ENCODE measurements around the gene MOK.

MOK gene

GRCh38 chr14:102225386-102225785, 79.6 kb downstream of the MOK start:
- DNase-seq (ENCODE audit: low read depth): no peak

DNA sequence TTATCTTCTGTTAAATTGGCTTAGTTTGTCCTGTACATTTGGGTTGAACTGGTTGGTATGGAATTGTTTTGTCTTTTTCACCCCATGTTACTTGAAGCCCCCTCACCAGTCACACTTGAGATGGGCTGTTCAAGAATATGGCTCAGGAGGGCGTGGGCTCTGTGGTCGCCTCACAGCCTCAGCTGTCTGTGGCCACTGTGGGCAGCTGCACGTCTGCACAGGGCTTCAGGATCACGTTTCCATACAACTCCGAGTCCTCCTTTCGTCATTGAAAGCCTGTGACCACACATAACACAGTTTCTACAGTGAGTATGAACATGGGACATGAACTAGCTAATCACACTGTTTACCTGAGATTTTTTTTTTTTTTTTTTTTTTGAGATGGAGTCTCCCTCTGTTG, 81.3 kb downstream of the MOK start:
- no peak for DNase-seq (ENCODE audit: low read depth)

GRCh38 chr14:102222751-102223150, 82.2 kb downstream of the MOK start:
- DNase-seq (ENCODE audit: low read depth): no peak

- DNase-seq (ENCODE audit: low read depth): no peak
Measured at GRCh38 chr14:102222009-102222575, 82.9 kb downstream of the MOK start.

- DNase-seq (ENCODE audit: low read depth): no peak
Measured at GRCh38 chr14:102221026-102221425, 83.9 kb downstream of the MOK start.

DNA sequence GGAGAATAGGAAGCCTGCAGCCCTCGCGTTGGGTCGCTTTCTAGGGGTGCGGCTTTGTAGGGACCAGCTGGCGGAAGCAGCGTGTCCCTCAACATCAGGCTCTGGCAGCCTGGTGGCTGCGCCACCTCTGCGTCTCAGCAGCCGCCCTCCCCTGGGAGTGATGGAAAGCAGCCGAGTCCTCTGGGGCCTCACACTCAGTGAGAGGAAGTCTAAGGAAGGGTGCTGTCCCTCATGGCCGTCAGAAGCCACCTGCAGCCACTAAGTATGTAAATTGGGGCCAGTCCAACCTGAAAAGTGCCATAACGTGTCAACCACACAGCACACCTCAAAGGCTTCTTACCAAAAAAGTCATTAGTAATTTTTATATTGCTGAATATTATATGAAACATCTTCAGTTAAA, 84.9 kb downstream of the MOK start:
- DNase-seq (ENCODE audit: low read depth): no peak

GRCh38 chr14:102219316-102219715, 85.6 kb downstream of the MOK start:
- no peak for DNase-seq (ENCODE audit: low read depth)

- DNase-seq (ENCODE audit: low read depth): no peak
Measured at GRCh38 chr14:102218688-102219087, 86.3 kb downstream of the MOK start.

- DNase-seq (ENCODE audit: low read depth): no peak
Measured at GRCh38 chr14:102217987-102218421, 87.0 kb downstream of the MOK start.

- DNase-seq (ENCODE audit: low read depth): no peak
Measured at GRCh38 chr14:102217399-102217798, 87.6 kb downstream of the MOK start.

- DNase-seq (ENCODE audit: low read depth): no peak
Measured at GRCh38 chr14:102215576-102216250, 89.3 kb downstream of the MOK start.

GRCh38 chr14:102215071-102215470, 89.9 kb downstream of the MOK start:
- peak; percentile 50 for DNase-seq (ENCODE audit: low read depth)

GRCh38 chr14:102213984-102214658, 90.8 kb downstream of the MOK start:
- DNase-seq (ENCODE audit: low read depth): no peak

DNA sequence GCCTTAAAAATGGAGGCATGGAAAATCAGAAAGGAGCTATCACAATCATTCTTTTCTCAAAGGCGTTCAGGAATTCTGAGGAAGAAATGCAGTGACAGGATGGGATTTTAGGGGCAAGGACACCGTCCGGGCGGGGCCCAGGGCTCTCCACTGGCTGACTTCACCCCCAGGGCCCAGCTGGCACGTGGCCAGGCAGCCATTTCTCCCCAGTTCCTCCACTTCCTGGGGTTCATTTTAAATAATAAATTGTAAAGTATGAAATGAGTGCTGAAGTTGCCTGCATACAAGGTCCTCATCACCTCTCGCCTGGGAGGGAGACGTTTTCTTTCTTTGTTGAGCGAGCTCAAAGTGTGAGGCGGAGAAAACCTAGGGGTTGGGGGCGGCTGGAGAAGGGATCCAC, 91.5 kb downstream of the MOK start:
- no peak for DNase-seq (ENCODE audit: low read depth)

DNA sequence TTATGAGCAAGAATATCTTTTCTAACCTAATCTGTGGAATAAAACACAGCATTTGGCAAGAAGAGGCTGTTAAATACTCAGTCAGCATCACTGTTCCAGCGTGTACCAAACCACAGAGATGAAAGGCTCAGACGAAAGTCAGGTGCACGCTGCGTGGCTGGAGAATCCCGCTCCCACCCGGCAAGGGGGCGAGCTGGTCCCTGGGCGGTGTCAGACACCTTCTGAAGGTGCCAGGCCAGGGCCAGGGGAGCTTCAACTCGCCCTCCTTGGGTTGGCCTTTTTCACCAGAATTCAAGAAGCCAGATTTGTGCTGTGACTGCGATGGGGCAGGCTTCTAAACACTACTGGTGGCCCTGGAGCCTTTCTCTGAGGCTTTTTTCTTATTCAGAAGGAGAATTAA, 92.1 kb downstream of the MOK start:
- DNase-seq (ENCODE audit: low read depth): no peak

GRCh38 chr14:102212356-102212755, 92.6 kb downstream of the MOK start:
- DNase-seq (ENCODE audit: low read depth): no peak

DNA sequence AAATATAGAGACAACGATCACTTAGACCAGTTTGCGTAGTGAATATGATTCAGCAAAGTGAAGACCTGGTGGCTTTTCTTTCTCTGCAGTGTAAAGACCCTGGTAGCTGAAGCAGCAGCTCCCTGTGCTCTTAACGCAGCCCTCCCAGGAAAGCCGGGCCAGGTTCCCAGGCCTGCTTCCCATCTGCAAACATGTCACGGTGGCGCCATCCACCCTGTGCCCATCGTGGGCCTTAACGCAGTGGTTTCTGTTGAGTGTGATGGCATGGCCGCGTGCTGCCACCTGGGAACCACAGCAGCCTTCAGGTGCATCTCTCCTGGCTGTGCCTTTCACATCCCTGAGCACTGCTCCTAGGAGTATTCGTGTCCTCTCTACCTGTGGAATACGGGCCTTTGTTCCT, 93.7 kb downstream of the MOK start:
- DNase-seq (ENCODE audit: low read depth): no peak

GRCh38 chr14:102210421-102211042, 94.4 kb downstream of the MOK start:
- no peak for DNase-seq (ENCODE audit: low read depth)

DNA sequence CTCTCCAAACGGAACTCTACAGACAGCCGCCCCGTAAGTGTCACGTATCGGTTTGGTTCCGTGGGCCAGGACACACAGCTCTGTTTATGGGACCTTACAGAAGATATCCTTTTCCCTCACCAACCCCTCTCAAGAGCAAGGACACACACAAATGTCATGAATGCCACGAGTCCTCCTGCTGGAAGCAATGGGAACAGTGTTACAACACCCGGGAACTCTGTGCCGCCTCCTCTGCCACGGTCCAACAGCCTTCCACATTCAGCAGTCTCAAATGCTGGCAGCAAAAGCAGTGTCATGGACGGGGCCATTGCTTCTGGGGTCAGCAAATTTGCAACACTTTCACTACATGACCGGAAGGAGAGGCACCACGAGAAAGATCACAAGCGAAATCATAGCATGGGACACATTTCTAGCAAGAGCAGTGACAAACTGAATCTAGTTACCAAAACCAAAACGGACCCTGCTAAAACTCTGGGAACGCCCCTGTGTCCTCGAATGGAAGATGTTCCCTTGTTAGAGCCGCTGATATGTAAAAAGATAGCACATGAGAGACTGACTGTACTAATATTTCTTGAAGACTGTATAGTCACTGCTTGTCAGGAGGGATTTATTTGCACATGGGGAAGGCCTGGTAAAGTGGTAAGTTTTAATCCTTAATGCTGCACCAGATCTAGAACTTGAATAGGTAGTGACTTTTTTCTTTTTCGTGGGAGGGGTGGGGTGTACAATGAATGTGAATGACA, 95.6 kb downstream of the MOK start:
- DNase-seq (ENCODE audit: low read depth): no peak

DNA sequence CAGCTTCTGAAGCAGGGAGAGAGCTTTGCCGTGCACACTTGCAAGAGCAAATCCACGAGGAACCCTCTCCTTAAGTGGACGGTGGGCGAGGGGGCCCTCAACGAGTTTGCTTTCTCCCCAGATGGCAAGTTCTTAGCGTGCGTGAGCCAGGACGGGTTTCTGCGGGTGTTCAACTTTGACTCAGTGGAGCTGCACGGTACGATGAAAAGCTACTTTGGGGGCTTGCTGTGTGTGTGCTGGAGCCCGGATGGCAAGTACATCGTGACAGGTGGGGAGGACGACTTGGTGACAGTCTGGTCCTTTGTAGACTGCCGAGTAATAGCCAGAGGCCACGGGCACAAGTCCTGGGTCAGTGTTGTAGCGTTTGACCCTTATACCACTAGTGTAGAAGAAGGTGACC, 96.2 kb downstream of the MOK start:
- no peak for DNase-seq (ENCODE audit: low read depth)

- no peak for DNase-seq (ENCODE audit: low read depth)
Measured at GRCh38 chr14:102207831-102208365, 97.1 kb downstream of the MOK start.

GRCh38 chr14:102206918-102207317, 98.0 kb downstream of the MOK start:
- DNase-seq (ENCODE audit: low read depth): no peak

All from GM04503 (cell line).